ENCODE measurements around the gene ADGRL3. TPM values are rescaled to one million over a fixed set of nuclear protein-coding genes. Genes with fewer than 3 reads are reported as not detected.
"Not testable (repeated sequence)": the region's sequence is repeated elsewhere in the genome, so short reads cannot be mapped to it uniquely, and the experiment has no call there.

Gene ADGRL3
- total RNA-seq, 1 donor from 2014 or later: 31.3 TPM

DNA sequence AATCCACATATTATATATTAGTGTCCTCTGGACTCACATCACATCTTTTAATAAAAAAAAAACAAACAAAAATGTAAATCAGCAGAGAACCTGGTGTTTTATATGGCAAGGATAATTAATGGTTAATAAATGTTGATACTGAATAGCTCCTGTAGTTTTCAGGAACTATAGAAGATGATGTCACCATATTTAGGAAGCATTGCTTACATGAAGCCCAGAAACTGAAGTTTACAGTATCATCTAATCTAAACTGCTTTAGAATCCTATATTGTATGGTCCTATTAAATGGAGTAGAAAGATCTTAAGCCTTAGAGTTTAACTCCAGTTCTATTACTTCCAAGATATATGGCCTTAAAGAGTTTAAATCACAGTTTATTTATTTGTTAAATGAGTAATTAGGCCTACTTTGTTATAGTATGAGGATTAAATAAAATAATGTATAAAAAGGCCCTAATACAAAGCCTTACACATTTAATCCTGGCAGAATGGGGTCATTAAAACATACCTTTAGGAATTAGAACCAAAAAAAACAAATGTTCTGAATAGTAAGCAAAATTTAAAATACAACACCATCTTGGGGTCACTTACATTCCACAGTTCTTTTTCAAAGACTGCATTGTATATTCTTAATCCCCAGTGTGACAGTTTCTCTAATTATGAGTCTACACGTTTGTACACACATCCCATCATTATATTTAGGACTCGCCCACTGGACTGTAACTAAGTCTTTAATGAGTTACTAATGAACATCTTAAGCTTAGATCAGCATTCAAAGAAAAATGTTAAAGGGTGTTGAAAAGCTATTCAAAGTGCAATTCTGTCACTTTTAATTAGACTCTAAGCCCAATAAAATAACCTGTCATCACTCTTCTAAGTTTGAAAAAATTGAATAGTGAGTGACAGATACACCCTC, 305.9 kb downstream of the ADGRL3 start:
- Histone ChIP-seq H3K4me2 (ENCODE audit: low read length) (no peak overlapping the region), H3K9me3 (ENCODE audit: insufficient read depth, low read depth, low read length) (no peaks in the 10 kb centered on the region), H3K4me1 (ENCODE audit: insufficient read depth, low read length) (no peaks in the 10 kb centered on the region), H3K79me2 (ENCODE audit: insufficient read depth, low read length) (no peaks in the 10 kb centered on the region), H4K20me1 (ENCODE audit: insufficient read depth, low read length) (no peaks in the 10 kb centered on the region), H3K4me3 (ENCODE audit: insufficient read depth, low read depth, low read length) (no peak overlapping the region), H3K9ac (ENCODE audit: low read length) (no peak overlapping the region), H3K27ac (ENCODE audit: low read depth, low read length) (no peak overlapping the region), H3K27me3 (ENCODE audit: insufficient read depth, low read length) (no peaks in the 10 kb centered on the region), H3K36me3 (ENCODE audit: insufficient read depth, low read length) (no peaks in the 10 kb centered on the region), H2AFZ (ENCODE audit: low read depth, low read length) (no peak overlapping the region)
- DNase-seq (ENCODE audit: low read depth): no peak
- H3K9me3 Mint-ChIP-seq (ENCODE audit: unreplicated experiment): no peaks in the 10 kb centered on the region
- no peak overlapping the region for H3K27ac Mint-ChIP-seq (ENCODE audit: unreplicated experiment)
- TF ChIP-seq, protein P1, sequence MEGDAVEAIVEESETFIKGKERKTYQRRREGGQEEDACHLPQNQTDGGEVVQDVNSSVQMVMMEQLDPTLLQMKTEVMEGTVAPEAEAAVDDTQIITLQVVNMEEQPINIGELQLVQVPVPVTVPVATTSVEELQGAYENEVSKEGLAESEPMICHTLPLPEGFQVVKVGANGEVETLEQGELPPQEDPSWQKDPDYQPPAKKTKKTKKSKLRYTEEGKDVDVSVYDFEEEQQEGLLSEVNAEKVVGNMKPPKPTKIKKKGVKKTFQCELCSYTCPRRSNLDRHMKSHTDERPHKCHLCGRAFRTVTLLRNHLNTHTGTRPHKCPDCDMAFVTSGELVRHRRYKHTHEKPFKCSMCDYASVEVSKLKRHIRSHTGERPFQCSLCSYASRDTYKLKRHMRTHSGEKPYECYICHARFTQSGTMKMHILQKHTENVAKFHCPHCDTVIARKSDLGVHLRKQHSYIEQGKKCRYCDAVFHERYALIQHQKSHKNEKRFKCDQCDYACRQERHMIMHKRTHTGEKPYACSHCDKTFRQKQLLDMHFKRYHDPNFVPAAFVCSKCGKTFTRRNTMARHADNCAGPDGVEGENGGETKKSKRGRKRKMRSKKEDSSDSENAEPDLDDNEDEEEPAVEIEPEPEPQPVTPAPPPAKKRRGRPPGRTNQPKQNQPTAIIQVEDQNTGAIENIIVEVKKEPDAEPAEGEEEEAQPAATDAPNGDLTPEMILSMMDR (IDR thresholded peaks at IDR 0.05; ENCODE audit: insufficient read depth, low read depth, low read length): no peak
- TF ChIP-seq EZH2 (IDR thresholded peaks at IDR 0.05; ENCODE audit: insufficient read depth, low read length): no peak
- no peak overlapping the region for H3K4me3 Mint-ChIP-seq (ENCODE audit: unreplicated experiment)
- H3K36me3 Mint-ChIP-seq (ENCODE audit: low read depth, unreplicated experiment): no peaks in the 10 kb centered on the region
- no peak for FAIRE-seq
- H3K27me3 Mint-ChIP-seq (ENCODE audit: low read depth, unreplicated experiment): no peaks in the 10 kb centered on the region
- H3K4me1 Mint-ChIP-seq (ENCODE audit: low read depth, unreplicated experiment): peaks cover 1% of the 10 kb centered on the region

DNA sequence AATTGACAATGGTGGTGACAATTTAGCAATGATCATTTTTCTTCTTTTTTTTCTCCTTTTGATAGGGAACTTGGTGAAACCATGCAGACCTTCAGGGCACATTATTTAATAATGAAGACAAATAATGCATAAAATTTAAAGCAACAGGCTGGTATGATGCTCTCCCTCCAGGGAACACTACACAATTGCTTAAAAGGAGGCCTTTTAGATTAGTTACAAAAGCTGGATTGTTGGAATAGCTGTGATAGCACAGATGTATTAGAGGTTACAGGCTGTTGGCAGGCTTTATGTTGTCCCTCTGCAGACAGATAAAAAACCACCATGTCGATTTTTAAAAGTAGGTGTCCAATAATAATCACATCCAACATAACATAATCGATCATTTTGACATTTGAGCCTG, 307.0 kb downstream of the ADGRL3 start:
- TF ChIP-seq, protein P1 (IDR thresholded peaks at IDR 0.05; ENCODE audit: insufficient read depth, low read depth, low read length): no peak
- no peak for TF ChIP-seq EZH2 (IDR thresholded peaks at IDR 0.05; ENCODE audit: insufficient read depth, low read length)
- Mint-ChIP-seq H3K4me1 (ENCODE audit: low read depth, unreplicated experiment) (peaks cover 6% of the 10 kb centered on the region), H3K27me3 (ENCODE audit: low read depth, unreplicated experiment) (no peaks in the 10 kb centered on the region), H3K9me3 (ENCODE audit: unreplicated experiment) (no peaks in the 10 kb centered on the region), H3K27ac (ENCODE audit: unreplicated experiment) (no peak overlapping the region), H3K36me3 (ENCODE audit: low read depth, unreplicated experiment) (no peaks in the 10 kb centered on the region), H3K4me3 (ENCODE audit: unreplicated experiment) (no peak overlapping the region)
- H3K4me3 ChIP-seq (ENCODE audit: insufficient read depth, low read depth, low read length): no peak overlapping the region
- H3K9me3 ChIP-seq (ENCODE audit: insufficient read depth, low read depth, low read length): no peaks in the 10 kb centered on the region
- no peaks in the 10 kb centered on the region for H4K20me1 ChIP-seq (ENCODE audit: insufficient read depth, low read length)
- DNase-seq (ENCODE audit: low read depth): peak; percentile 18
- H3K36me3 ChIP-seq (ENCODE audit: insufficient read depth, low read length): no peaks in the 10 kb centered on the region
- FAIRE-seq: no peak
- no peak overlapping the region for H3K4me2 ChIP-seq (ENCODE audit: low read length)
- no peaks in the 10 kb centered on the region for H3K27me3 ChIP-seq (ENCODE audit: insufficient read depth, low read length)
- no peak overlapping the region for H3K9ac ChIP-seq (ENCODE audit: low read length)
- H3K4me1 ChIP-seq (ENCODE audit: insufficient read depth, low read length): peaks cover 4% of the 10 kb centered on the region
- H3K79me2 ChIP-seq (ENCODE audit: insufficient read depth, low read length): no peaks in the 10 kb centered on the region
- H2AFZ ChIP-seq (ENCODE audit: low read depth, low read length): no peak overlapping the region
- no peak overlapping the region for H3K27ac ChIP-seq (ENCODE audit: low read depth, low read length)

- not testable (repeated sequence) for H3K4me1 ChIP-seq (ENCODE audit: insufficient read depth, low read length); H3K27me3 Mint-ChIP-seq (ENCODE audit: low read depth, unreplicated experiment); H3K4me3 ChIP-seq (ENCODE audit: insufficient read depth, low read depth, low read length); H3K4me2 ChIP-seq (ENCODE audit: low read length); FAIRE-seq; H3K4me1 Mint-ChIP-seq (ENCODE audit: low read depth, unreplicated experiment); H3K79me2 ChIP-seq (ENCODE audit: insufficient read depth, low read length); H3K36me3 ChIP-seq (ENCODE audit: insufficient read depth, low read length); H3K27me3 ChIP-seq (ENCODE audit: insufficient read depth, low read length); H3K9me3 ChIP-seq (ENCODE audit: insufficient read depth, low read depth, low read length); H2AFZ ChIP-seq (ENCODE audit: low read depth, low read length); H4K20me1 ChIP-seq (ENCODE audit: insufficient read depth, low read length); H3K36me3 Mint-ChIP-seq (ENCODE audit: low read depth, unreplicated experiment); H3K9me3 Mint-ChIP-seq (ENCODE audit: unreplicated experiment); H3K4me3 Mint-ChIP-seq (ENCODE audit: unreplicated experiment); H3K27ac ChIP-seq (ENCODE audit: low read depth, low read length); H3K27ac Mint-ChIP-seq (ENCODE audit: unreplicated experiment); H3K9ac ChIP-seq (ENCODE audit: low read length); DNase-seq (ENCODE audit: low read depth)
Measured at GRCh38 chr4:61509721-61510241, 309.7 kb downstream of the ADGRL3 start.
